Neural cell (in vitro differentiated cells): Measurements from ENCODE around the gene SERPINE1. TPM values are rescaled to one million over a fixed set of nuclear protein-coding genes. Genes with fewer than 3 reads are reported as not detected.

Source experiments
- H2AFZ ChIP-seq: fragments of 200-600, 300-800 bp; sonication (generic), shearing (Covaris generic); 2 replicates; pipeline ENCODE4 v1.6.0; 2014; ENCODE audit warnings: low read depth, mild to moderate bottlenecking, antibody characterized with exemption, low read length, moderate library complexity
- H3F3A ChIP-seq: fragments of 200-600 bp; shearing (Covaris generic); 2 replicates; pipeline ENCODE4 v1.6.1; 2016; ENCODE audit warnings: mild to moderate bottlenecking, moderate library complexity, mixed read lengths, antibody characterized with exemption, low read length; ENCODE audit not compliant: insufficient read depth, poor library complexity, severe bottlenecking
- H3K27ac ChIP-seq: fragments of 200-600, 300-800 bp; sonication (generic), shearing (Covaris generic); 2 replicates; pipeline ENCODE4 v1.5.1; 2014; ENCODE audit warnings: mild to moderate bottlenecking, low read length, moderate library complexity
- H3K27me3 ChIP-seq: fragments of 300-800, 200-600 bp; sonication (generic), shearing (Covaris generic); 2 replicates; pipeline ENCODE4 v1.6.0; 2014; ENCODE audit warnings: mild to moderate bottlenecking, low read depth, low read length, moderate library complexity; ENCODE audit not compliant: insufficient read depth
- H3K36me3 ChIP-seq: fragments of 300-800, 200-600 bp; sonication (generic), shearing (Covaris generic); 2 replicates; pipeline ENCODE4 v1.5.1; 2014; ENCODE audit warnings: mild to moderate bottlenecking, antibody characterized with exemption, low read length, moderate library complexity; ENCODE audit not compliant: insufficient read depth
- H3K4me2 ChIP-seq: fragments of 300-800, 200-600 bp; sonication (generic), shearing (Covaris generic); 2 replicates; pipeline ENCODE4 v1.6.0; 2014; ENCODE audit warnings: mild to moderate bottlenecking, low read length
- H3K4me3 ChIP-seq: fragments of 300-800, 200-600 bp; sonication (generic), shearing (Covaris generic); 2 replicates; pipeline ENCODE4 v1.5.1; 2014; ENCODE audit warnings: mild to moderate bottlenecking, low read length, moderate library complexity
- H3K79me2 ChIP-seq: fragments of 200-600 bp; shearing (Covaris generic); replicated peaks from 2 replicates; pipeline ENCODE4 v1.6.0; 2014; ENCODE audit warnings: mild to moderate bottlenecking, low read length, moderate library complexity; ENCODE audit not compliant: insufficient read depth
- H3K9ac ChIP-seq: fragments of 300-800, 200-600 bp; sonication (generic), shearing (Covaris generic); 2 replicates; pipeline ENCODE4 v1.6.1; 2016; ENCODE audit warnings: mild to moderate bottlenecking, low read length, mixed read lengths
- H3K9me2 ChIP-seq: fragments of 200-600 bp; shearing (Covaris generic); 2 replicates; pipeline ENCODE4 v1.6.1; 2016; ENCODE audit warnings: mild to moderate bottlenecking, low read length, mixed read lengths; ENCODE audit not compliant: insufficient read depth
- H3K9me3 ChIP-seq: fragments of 200-600, 300-800 bp; sonication (generic), shearing (Covaris generic); 2 replicates; pipeline ENCODE4 v1.6.1; 2016; ENCODE audit warnings: mild to moderate bottlenecking, mixed run types, low read length, moderate library complexity, mixed read lengths
- H4K20me1 ChIP-seq: fragments of 200-600 bp; shearing (Covaris generic); 2 replicates; pipeline ENCODE4 v1.6.1; 2016; ENCODE audit warnings: mild to moderate bottlenecking, mixed run types; ENCODE audit not compliant: insufficient read depth
- EP300 ChIP-seq: fragments of 450-650 bp; conservative IDR thresholded peaks from 2 replicates; pipeline ENCODE4 v1.6.1; 2014; ENCODE audit warnings: antibody characterized with exemption, mild to moderate bottlenecking, moderate library complexity; ENCODE audit not compliant: poor library complexity, severe bottlenecking
- EZH2 ChIP-seq: fragments of 200-600, 300-800 bp; shearing (Covaris generic), sonication (generic); IDR thresholded peaks from 2 replicates; pipeline ENCODE4 v1.6.1; 2014; ENCODE audit warnings: antibody characterized with exemption, low read length, borderline replicate concordance, mild to moderate bottlenecking; ENCODE audit not compliant: insufficient read depth, poor library complexity, severe bottlenecking
- MXI1 ChIP-seq: fragments of 450-650 bp; conservative IDR thresholded peaks from 2 replicates; pipeline ENCODE4 v1.6.1; 2014; ENCODE audit warnings: antibody characterized with exemption, mild to moderate bottlenecking; ENCODE audit not compliant: poor library complexity, severe bottlenecking
- POLR2AphosphoS5 ChIP-seq: IDR thresholded peaks from 2 replicates; pipeline ENCODE4 v1.6.1; 2012
- RAD21 ChIP-seq: fragments of 450-650 bp; conservative IDR thresholded peaks from 2 replicates; pipeline ENCODE4 v1.6.1; 2014; ENCODE audit warnings: antibody characterized with exemption, mild to moderate bottlenecking, moderate library complexity
- SMC3 ChIP-seq: fragments of 450-650 bp; conservative IDR thresholded peaks from 2 replicates; pipeline ENCODE4 v1.6.1; 2014; ENCODE audit warnings: antibody characterized with exemption, mild to moderate bottlenecking, moderate library complexity; ENCODE audit not compliant: poor library complexity
- TAF1 ChIP-seq: IDR thresholded peaks from 2 replicates; pipeline ENCODE4 v1.6.1; 2012; ENCODE audit warnings: low read depth
- polyA plus RNA-seq: library from polyadenylated mRNA; depleted of rRNA; stranded (reverse); fragments of >200 nt; gene quantifications from 2 replicates; pipeline ENCODE4 v1.2.3, GENCODE V29; 2014
- TF ChIP-seq, protein P1 (sequence below): IDR thresholded peaks from 2 replicates; pipeline ENCODE4 v1.6.1; 2012; ENCODE audit warnings: borderline replicate concordance
- TF ChIP-seq, protein P2 (sequence below): fragments of 450-650 bp; IDR thresholded peaks from 2 replicates; pipeline ENCODE4 v1.5.1; 2014; ENCODE audit warnings: antibody characterized with exemption, mild to moderate bottlenecking, moderate library complexity; ENCODE audit not compliant: poor library complexity, severe bottlenecking

SERPINE1 gene
- polyA plus RNA-seq, 1 donor from 2014 or later: 0.12 TPM

DNA sequence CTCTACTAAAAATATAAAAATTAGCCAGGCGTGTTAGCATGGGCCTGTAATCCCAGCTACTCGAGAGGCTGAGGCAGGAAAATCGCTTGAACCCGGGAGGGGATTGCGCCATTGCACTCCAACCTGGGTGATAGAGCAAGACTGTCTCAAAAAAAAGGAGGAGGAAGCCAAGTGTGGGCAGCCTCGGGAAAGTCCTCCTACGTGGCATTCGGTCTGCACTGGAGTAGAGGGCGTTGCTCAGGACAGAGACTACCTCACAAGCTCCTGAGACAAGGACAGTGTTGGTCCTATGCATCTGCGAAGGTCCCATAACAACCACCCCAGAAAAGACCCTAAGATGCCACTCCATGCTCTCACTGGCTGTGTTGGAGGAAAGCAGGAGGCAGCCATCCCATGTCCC lies 10.0 kb upstream of the SERPINE1 start:
- H3K9ac ChIP-seq: no peak overlapping the region

DNA sequence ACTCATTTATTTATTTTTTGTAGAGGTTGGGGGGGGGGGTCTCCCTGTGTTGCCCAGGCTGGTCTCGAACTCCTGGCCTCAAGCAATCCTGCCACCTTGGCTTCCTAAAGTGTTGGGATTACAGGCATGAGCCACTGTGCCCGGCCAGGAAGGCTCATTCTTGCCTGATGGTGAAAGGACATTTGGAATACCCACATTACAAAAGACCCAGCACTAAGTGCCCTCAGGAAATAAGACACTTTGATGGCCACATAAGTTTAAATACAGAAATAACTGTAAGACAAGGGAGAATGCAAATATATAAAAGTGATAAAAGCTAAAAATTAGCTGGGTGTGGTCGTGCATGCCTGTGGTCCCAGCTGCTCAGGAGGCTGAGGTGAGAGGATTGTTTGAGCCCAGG lies 8.0 kb upstream of the SERPINE1 start:
- H3K79me2 ChIP-seq: no peaks in the 10 kb centered on the region
- H3K9me2 ChIP-seq: no peaks in the 10 kb centered on the region
- no peak overlapping the region for H3K27ac ChIP-seq
- no peaks in the 10 kb centered on the region for H4K20me1 ChIP-seq
- H3K9me3 ChIP-seq: no peaks in the 10 kb centered on the region
- no peaks in the 10 kb centered on the region for H3F3A ChIP-seq
- TF ChIP-seq, protein P1, sequence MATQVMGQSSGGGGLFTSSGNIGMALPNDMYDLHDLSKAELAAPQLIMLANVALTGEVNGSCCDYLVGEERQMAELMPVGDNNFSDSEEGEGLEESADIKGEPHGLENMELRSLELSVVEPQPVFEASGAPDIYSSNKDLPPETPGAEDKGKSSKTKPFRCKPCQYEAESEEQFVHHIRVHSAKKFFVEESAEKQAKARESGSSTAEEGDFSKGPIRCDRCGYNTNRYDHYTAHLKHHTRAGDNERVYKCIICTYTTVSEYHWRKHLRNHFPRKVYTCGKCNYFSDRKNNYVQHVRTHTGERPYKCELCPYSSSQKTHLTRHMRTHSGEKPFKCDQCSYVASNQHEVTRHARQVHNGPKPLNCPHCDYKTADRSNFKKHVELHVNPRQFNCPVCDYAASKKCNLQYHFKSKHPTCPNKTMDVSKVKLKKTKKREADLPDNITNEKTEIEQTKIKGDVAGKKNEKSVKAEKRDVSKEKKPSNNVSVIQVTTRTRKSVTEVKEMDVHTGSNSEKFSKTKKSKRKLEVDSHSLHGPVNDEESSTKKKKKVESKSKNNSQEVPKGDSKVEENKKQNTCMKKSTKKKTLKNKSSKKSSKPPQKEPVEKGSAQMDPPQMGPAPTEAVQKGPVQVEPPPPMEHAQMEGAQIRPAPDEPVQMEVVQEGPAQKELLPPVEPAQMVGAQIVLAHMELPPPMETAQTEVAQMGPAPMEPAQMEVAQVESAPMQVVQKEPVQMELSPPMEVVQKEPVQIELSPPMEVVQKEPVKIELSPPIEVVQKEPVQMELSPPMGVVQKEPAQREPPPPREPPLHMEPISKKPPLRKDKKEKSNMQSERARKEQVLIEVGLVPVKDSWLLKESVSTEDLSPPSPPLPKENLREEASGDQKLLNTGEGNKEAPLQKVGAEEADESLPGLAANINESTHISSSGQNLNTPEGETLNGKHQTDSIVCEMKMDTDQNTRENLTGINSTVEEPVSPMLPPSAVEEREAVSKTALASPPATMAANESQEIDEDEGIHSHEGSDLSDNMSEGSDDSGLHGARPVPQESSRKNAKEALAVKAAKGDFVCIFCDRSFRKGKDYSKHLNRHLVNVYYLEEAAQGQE: no peak
- no peak for TF ChIP-seq RAD21
- TF ChIP-seq SMC3: no peak
- no peak for TF ChIP-seq EZH2
- TF ChIP-seq TAF1: no peak
- no peak for TF ChIP-seq EP300
- TF ChIP-seq MXI1: no peak
- TF ChIP-seq, protein P2, sequence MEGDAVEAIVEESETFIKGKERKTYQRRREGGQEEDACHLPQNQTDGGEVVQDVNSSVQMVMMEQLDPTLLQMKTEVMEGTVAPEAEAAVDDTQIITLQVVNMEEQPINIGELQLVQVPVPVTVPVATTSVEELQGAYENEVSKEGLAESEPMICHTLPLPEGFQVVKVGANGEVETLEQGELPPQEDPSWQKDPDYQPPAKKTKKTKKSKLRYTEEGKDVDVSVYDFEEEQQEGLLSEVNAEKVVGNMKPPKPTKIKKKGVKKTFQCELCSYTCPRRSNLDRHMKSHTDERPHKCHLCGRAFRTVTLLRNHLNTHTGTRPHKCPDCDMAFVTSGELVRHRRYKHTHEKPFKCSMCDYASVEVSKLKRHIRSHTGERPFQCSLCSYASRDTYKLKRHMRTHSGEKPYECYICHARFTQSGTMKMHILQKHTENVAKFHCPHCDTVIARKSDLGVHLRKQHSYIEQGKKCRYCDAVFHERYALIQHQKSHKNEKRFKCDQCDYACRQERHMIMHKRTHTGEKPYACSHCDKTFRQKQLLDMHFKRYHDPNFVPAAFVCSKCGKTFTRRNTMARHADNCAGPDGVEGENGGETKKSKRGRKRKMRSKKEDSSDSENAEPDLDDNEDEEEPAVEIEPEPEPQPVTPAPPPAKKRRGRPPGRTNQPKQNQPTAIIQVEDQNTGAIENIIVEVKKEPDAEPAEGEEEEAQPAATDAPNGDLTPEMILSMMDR: no peak
- TF ChIP-seq POLR2AphosphoS5: no peak
- H3K9ac ChIP-seq: no peak overlapping the region
- no peak overlapping the region for H3K4me3 ChIP-seq
- no peaks in the 10 kb centered on the region for H3K27me3 ChIP-seq
- H3K36me3 ChIP-seq: no peaks in the 10 kb centered on the region
- H2AFZ ChIP-seq: no peak overlapping the region
- no peak overlapping the region for H3K4me2 ChIP-seq

More for the DNA sequence above, 10.0 kb upstream of the SERPINE1 start:
- Histone ChIP-seq H3K27me3 (no peaks in the 10 kb centered on the region), H3K9me2 (no peaks in the 10 kb centered on the region), H3K79me2 (no peaks in the 10 kb centered on the region), H4K20me1 (no peaks in the 10 kb centered on the region), H3K9me3 (no peaks in the 10 kb centered on the region), H3K4me2 (no peak overlapping the region), H3K4me3 (no peak overlapping the region), H3K27ac (no peak overlapping the region), H3F3A (no peaks in the 10 kb centered on the region), H3K36me3 (no peaks in the 10 kb centered on the region), H2AFZ (no peak overlapping the region)
- TF ChIP-seq MXI1 (no peak), SMC3 (no peak), TAF1 (no peak)
- TF ChIP-seq, protein P2: no peak
